Upper lobe of left lung (tissue), 6 donors: ENCODE data around the gene CFAP73. TPM values are rescaled to one million over a fixed set of nuclear protein-coding genes. Genes with fewer than 3 reads are reported as not detected.
"Not testable (repeated sequence)": the region's sequence is repeated elsewhere in the genome, so short reads cannot be mapped to it uniquely, and the experiment has no call there.

Experiments
- ATAC-seq, 2 donors: fragments of 200-7000 bp; cut with Tn5 transposase; one replicate each; pipeline ENCODE4 v1.9.1; 2022; ENCODE audit warnings: mild to moderate bottlenecking in 2 of 2, moderate library complexity in 2 of 2; ENCODE audit not compliant: low FRiP score in 2 of 2
- DNase-seq, 2 donors: peaks; one replicate each; pipeline ENCODE4 v3.0.0-alpha.2; 2019 to 2020
- H3K27ac ChIP-seq, 4 donors: fragments of 200-600 bp; sonication (generic); one replicate each; pipeline ENCODE4 v1.5.1; 2016 to 2019
- H3K27me3 ChIP-seq, 4 donors: fragments of 200-600 bp; sonication (generic); one replicate each; pipeline ENCODE4 v1.5.1; 2017 to 2019
- H3K36me3 ChIP-seq, 4 donors: fragments of 200-600 bp; sonication (generic); one replicate each; pipeline ENCODE4 v1.5.1; 2016 to 2019
- H3K4me1 ChIP-seq, 4 donors: fragments of 200-600 bp; sonication (generic); one replicate each; pipeline ENCODE4 v1.5.1; 2018 to 2019
- H3K4me3 ChIP-seq, 4 donors: fragments of 200-600 bp; sonication (generic); one replicate each; pipeline ENCODE4 v1.5.1; 2017 to 2019; ENCODE audit warnings: mild to moderate bottlenecking in 2 of 4, moderate library complexity in 1 of 4
- H3K9me3 ChIP-seq, 4 donors: fragments of 200-600 bp; sonication (generic); one replicate each; pipeline ENCODE4 v1.5.1; 2018 to 2019
- EP300 ChIP-seq, 4 donors: sonication (generic); formaldehyde crosslinking; IDR thresholded peaks; one replicate each; pipeline ENCODE4 v1.5.1; 2017; ENCODE audit warnings: antibody characterized with exemption in 4 of 4, control low read depth in 2 of 4
- POLR2A ChIP-seq, 4 donors: fragments of 450-650 bp; IDR thresholded peaks; one replicate each; pipeline ENCODE4 v1.5.1; 2016 to 2017; ENCODE audit warnings: antibody characterized with exemption in 4 of 4, mild to moderate bottlenecking in 2 of 4
- POLR2AphosphoS5 ChIP-seq, 2 donors: sonication (generic); formaldehyde crosslinking; IDR thresholded peaks; one replicate each; pipeline ENCODE4 v1.5.1; 2017; ENCODE audit warnings: antibody characterized with exemption in 2 of 2
- WGBS, 2 donors: methylation state at CpG; one replicate each; pipeline ENCODE4 v1.1.5; 2017 to 2018; 5-methylcytosine and 5-hydroxymethylcytosine counted together
- total RNA-seq, 6 donors: library from RNA; depleted of rRNA in 4 of 6; stranded (reverse); fragments of >200 nt in 4 of 6; gene quantifications; one replicate each; pipeline versions ENCODE4 v1.1.0 to v1.2.1, GENCODE V29; 2016 to 2021
- TF ChIP-seq, protein P1 (sequence below), 6 experiments: fragments of 450-650 bp in 4 of 6; fragments of 200-600 bp in 2 of 6; sonication (generic) in 2 of 6; IDR thresholded peaks; one replicate each; pipeline ENCODE4 v1.5.1; 2016 to 2019; ENCODE audit warnings: antibody characterized with exemption in 6 of 6
- donor health status: DM: no; HTN: no; CAD: no; lungs with moderate emphysema.
- donor health status: DM: no; HTN: yes; CAD: no; lungs with severe emphysema.

The CFAP73 gene
- total RNA-seq, 6 donors from 2014 or later, result 0.97 to 34.1 (median 15.4) TPM

DNA sequence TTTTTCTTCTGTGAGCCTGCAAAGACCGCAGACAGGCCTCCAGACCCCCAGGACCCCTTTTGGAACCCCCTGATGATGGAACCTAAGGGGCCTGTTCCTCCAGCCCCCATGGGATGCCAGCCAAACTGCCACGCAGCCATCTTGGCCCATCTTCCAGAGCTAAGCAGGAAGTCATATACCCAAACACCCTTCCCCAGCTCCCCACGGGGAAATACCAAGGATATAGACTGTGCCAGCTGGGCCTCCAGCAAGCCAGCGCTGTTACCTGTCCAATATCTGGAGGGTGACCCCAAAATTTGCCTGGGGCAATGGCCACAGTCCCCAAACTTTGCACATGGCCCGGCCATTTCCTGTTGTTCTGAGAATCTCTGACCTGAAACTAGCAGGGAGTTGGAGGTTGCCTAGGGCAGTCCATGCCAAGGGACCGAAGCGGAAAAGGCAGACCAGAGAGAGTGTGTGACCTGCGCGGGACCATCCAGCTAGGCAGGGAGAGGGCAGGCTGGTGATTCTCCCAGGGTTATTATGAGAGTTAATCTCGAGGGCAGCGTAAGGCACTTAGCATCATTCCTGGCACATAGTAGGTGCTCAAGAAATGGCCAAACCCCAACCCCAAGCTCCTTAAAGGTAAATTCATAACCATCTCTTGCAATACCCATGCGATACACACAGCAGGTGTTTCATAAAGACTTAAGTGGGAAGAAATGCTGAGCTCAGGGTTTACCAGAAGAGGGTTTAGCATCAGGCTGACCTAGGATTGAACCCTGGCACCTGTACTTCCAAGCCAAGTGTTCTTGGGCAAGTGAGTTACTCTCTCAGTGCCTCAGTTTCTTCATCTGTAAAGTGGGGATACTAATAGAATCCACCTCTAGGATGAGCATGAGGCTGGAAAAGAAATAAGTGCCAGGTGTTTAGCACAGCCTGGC is 11.4 kb upstream of the CFAP73 start:
- Histone ChIP-seq H3K36me3 (no peaks in the 10 kb centered on the region), H3K4me1 (peaks cover 0 to 14% (median 11%) of the 10 kb centered on the region in 4 donors), H3K27ac (no peak overlapping the region), H3K27me3 (peaks cover 0 to 10% (median 0%) of the 10 kb centered on the region in 4 donors), H3K4me3 (no peak overlapping the region), H3K9me3 (no peaks in the 10 kb centered on the region)
- TF ChIP-seq, protein P1, sequence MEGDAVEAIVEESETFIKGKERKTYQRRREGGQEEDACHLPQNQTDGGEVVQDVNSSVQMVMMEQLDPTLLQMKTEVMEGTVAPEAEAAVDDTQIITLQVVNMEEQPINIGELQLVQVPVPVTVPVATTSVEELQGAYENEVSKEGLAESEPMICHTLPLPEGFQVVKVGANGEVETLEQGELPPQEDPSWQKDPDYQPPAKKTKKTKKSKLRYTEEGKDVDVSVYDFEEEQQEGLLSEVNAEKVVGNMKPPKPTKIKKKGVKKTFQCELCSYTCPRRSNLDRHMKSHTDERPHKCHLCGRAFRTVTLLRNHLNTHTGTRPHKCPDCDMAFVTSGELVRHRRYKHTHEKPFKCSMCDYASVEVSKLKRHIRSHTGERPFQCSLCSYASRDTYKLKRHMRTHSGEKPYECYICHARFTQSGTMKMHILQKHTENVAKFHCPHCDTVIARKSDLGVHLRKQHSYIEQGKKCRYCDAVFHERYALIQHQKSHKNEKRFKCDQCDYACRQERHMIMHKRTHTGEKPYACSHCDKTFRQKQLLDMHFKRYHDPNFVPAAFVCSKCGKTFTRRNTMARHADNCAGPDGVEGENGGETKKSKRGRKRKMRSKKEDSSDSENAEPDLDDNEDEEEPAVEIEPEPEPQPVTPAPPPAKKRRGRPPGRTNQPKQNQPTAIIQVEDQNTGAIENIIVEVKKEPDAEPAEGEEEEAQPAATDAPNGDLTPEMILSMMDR (IDR thresholded peaks at IDR 0.05), result no peak
- TF ChIP-seq POLR2AphosphoS5 (IDR thresholded peaks at IDR 0.05), result no peak
- no peak for TF ChIP-seq EP300 (IDR thresholded peaks at IDR 0.05)
- no peak for TF ChIP-seq POLR2A (IDR thresholded peaks at IDR 0.05)
- no peak for DNase-seq
- WGBS, 2 donors, result 80 to 89% methylated on average over 11 to 12 of the region's 12 CpGs
- ATAC-seq, result no peak

DNA sequence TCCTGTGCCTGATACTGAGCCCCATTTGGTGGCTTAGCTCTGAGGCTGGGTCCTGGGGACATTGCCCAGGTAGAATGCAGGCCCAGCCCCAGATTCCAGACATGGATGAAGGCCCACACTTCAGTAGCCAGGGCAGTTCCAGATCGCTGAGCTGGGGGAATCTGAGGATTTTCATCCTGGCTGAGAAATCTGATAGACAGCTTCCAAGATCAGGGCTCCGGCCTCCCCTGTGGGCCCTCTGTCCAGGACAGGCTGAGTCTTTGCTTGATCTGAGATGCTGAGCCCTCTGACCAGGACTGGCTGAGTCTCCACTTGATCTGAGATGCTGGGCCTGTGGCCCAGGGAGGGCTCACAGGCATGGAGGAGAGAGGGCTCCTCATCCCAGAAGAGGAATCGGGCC is 10.7 kb upstream of the CFAP73 start:
- Histone ChIP-seq H3K4me1 (peaks cover 0 to 14% (median 11%) of the 10 kb centered on the region in 4 donors), H3K27ac (no peak overlapping the region), H3K4me3 (no peak overlapping the region), H3K27me3 (peaks cover 0 to 10% (median 0%) of the 10 kb centered on the region in 4 donors), H3K9me3 (no peaks in the 10 kb centered on the region), H3K36me3 (no peaks in the 10 kb centered on the region)
- WGBS, 2 donors, result 87 to 100% methylated on average over 2 to 3 of the region's 3 CpGs
- ATAC-seq, result no peak
- TF ChIP-seq POLR2A (IDR thresholded peaks at IDR 0.05), result no peak
- TF ChIP-seq POLR2AphosphoS5 (IDR thresholded peaks at IDR 0.05), result no peak
- TF ChIP-seq, protein P1 (IDR thresholded peaks at IDR 0.05), result no peak
- TF ChIP-seq EP300 (IDR thresholded peaks at IDR 0.05), result no peak
- DNase-seq, result no peak

DNA sequence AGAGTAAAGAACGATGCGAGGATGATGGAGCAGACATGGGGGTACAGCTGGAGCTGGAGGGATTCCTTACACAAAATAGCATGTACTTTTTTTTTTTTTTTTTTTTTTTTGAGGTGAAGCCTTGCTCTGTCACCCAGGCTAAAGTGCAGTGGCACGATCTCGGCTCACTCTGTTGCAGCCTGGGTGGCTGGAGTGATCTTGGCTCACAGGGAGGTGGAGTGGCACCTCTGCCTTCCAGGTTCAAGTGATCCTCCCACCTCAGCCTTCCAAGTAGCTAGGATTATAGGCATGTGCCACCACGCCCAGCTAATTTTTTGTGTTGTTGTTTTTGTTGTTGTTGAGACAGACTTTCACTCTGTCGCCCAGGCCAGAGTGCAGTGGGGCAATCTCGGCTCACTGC is 8.8 kb upstream of the CFAP73 start:
- no peak for ATAC-seq
- 76 to 83% methylated on average over 7 of the region's 7 CpGs for WGBS, 2 donors
- H3K27ac ChIP-seq, result no peak overlapping the region
- H3K9me3 ChIP-seq, result no peaks in the 10 kb centered on the region
- H3K27me3 ChIP-seq, result peaks cover 0 to 3% (median 0%) of the 10 kb centered on the region in 4 donors
- no peak for DNase-seq
- H3K4me1 ChIP-seq, result peaks cover 0 to 7% (median 6%) of the 10 kb centered on the region in 4 donors
- H3K36me3 ChIP-seq, result no peaks in the 10 kb centered on the region
- TF ChIP-seq, protein P1 (IDR thresholded peaks at IDR 0.05), result no peak
- no peak for TF ChIP-seq EP300 (IDR thresholded peaks at IDR 0.05)
- TF ChIP-seq POLR2A (IDR thresholded peaks at IDR 0.05), result no peak
- no peak for TF ChIP-seq POLR2AphosphoS5 (IDR thresholded peaks at IDR 0.05)
- no peak overlapping the region for H3K4me3 ChIP-seq

DNA sequence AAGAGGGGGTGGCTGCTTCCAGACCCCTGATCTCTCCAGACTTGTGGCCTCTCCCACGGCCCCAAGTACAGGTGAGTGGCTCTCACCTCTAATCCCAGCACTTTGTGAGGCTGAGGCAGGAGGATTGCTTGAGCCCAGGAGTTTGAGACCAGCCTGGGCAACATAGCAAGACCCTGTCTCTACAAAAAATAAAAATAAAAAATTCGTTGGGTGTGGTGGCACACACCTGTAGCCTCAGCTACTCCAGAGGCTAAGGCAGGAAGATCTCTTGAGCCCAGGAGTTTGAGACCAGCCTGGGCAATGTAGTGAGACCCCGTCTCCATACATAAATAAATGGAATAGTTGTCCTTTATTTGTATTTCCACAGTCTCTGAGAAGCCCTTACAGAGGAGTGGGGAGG is 7.8 kb upstream of the CFAP73 start:
- H3K4me3 ChIP-seq, H3K27me3 ChIP-seq, ATAC-seq, DNase-seq, H3K4me1 ChIP-seq, H3K9me3 ChIP-seq, H3K36me3 ChIP-seq: not testable (repeated sequence)
- H3K27ac ChIP-seq, result peak overlapping the region in 2 of 4 donors; percentile 55 to 77
- 65 to 78% methylated on average over 3 of the region's 3 CpGs for WGBS, 2 donors

DNA sequence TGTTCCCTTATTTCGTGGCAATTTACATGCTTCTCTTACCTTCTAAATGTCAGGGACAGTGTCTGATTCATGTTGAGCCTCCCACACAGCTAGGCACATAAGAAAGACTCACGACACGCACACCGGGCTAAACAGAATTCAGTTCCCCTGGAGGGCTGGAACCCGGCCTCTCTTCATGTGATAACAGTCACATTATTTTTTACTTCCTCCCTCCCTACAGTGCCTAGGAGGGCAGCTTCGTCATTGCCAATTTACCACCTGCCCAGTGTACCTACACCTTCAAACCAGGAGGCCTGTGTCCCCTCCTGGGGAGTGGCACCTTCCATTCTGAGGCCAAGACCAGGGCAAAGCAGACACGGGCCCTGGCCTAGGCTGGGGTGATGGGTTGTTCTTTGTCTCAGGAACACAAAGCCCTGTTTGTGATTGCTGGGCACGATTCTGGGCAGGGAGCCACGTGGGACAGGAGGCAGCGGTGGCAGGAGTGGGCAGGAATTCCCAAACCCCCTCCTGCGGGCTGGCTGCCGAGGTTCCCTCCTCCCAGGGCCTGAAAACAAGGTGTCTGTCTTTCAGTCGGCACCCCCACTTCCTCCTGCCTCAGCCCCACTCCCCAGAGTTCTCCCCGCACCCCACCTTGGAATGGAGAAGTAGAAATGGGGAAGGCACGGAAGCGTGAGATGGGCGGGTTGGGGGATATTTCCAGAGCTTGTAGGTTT is 7.2 kb upstream of the CFAP73 start:
- H3K4me3 ChIP-seq, result no peak overlapping the region
- ATAC-seq (peak; percentile 36 to 76), DNase-seq (peak in 1 of 2 donors; percentile 34)
- peaks cover 0 to 3% (median 0%) of the 10 kb centered on the region in 4 donors for H3K9me3 ChIP-seq
- no peaks in the 10 kb centered on the region for H3K4me1 ChIP-seq
- WGBS, 2 donors, result 40 to 51% methylated on average over 17 of the region's 17 CpGs
- no peak for TF ChIP-seq EP300 (IDR thresholded peaks at IDR 0.05)
- no peak for TF ChIP-seq POLR2AphosphoS5 (IDR thresholded peaks at IDR 0.05)
- TF ChIP-seq, protein P1 (IDR thresholded peaks at IDR 0.05), result no peak
- no peak for TF ChIP-seq POLR2A (IDR thresholded peaks at IDR 0.05)
- H3K36me3 ChIP-seq, result no peaks in the 10 kb centered on the region
- no peaks in the 10 kb centered on the region for H3K27me3 ChIP-seq
- H3K27ac ChIP-seq, result peak overlapping the region in 3 of 4 donors; percentile 55 to 77 (median 65)
